Effector CD8-positive, alpha-beta T cell (primary cell): ENCODE results near the gene PDCD6IP.
"Not testable (repeated sequence)": the region's sequence is repeated elsewhere in the genome, so short reads cannot be mapped to it uniquely, and the experiment has no call there.

Source experiments
- DNase-seq: peaks from one replicate; lab custom pipeline; 2025; lab: John Stamatoyannopoulos, UW

The PDCD6IP gene

DNA sequence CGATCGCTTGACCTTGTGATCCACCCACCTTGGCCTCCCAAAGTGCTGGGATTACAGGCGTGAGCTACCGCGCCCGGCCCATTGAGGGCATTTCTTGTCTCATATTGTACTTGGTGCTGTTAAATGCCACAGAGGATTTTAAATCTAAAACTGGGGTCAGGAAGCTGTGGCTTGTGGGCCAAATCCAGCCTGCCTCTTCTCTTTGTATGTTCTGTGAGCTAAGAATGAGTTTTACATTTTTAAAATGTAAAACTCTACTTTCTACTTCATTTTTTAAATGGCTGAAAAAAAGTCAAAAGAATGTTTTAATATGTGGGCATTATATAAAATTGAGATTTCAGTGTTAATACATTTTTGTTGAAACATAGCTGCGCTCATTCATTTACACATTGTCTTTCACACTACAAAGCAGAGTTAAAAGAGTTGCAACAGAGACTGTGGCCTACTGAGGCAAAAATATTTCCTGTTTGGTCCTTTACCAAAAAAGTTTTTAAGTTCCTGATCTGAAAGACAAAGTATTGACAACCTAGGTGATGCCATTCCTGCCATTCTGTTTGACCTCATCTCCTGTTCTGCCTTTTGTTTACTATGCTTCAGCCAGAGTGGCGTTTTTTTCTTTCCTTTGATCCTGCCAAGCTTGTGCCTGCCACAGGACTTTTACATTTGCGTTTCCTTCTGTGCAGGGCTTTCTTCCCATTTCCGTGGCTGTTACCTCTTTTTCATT, 50.4 kb downstream of the PDCD6IP start:
- no peak for DNase-seq

DNA sequence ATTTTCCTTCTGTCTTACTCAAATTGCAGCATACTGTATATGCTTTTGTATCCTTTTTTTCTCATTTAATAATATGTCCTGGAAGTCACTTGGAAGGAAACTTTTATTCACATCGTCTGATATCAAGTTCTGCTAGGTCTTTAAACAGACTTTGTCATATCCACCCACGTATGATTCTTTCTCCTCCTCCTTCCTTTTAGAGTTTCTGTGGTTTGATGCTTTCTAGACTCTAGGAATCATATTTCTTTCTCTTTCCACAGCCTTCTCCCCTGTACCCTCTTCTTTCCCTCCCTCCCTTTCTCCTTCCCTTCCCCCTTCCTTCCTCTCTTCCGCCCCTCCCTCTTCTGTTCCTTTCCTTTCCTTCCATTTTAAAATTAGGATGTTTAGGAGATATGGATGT, 52.2 kb downstream of the PDCD6IP start:
- DNase-seq, result not testable (repeated sequence)

DNA sequence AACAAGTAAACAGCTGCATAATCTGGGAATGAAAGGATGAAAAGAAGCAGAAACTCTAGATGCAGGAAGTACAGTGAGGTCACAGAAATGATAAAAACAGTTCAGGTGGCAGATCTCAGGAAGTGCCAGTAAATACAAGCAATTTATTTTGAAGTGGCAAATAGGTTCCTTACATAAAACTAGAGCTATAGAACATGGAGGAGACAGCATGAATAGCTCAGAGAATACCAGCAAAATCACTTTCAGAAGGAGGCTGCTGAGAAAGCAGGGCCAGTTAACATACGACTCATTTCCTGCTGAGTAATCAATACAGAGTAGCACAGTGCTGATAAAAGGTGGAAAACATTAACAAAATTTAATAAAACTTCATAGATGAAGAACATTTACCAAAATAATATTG, 57.0 kb downstream of the PDCD6IP start:
- DNase-seq, result not testable (repeated sequence)

DNA sequence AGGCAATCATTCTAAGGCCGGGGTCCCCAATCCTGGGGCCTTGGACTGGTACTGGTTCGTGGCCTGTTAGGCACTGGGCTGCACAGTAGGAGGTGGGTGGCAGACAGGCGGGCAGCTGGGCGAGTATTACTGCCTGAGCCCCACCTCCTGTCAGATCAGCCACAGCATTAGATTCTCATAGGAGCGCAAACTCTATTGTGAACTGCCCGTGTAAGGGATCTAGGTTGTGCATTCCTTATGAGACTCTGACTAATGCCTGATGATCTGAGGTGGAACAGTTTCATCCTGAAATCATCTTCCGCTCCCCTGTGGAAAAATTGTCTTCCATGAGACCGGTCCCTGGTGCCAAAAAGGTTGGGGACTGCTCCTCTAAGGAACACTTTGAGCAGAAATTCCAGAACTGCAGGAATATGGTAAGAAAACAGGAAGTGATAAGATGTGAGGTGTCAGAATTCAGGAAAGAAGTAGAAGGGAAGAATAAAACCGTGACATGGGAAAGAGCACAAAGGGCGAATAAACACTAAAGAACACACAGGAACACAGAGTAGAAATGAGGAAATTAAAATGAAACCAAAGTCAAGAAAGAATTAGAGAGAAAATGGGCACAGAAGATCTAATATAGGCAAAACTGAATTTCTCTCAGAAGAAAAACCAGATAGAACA, 57.6 kb downstream of the PDCD6IP start:
- no peak for DNase-seq

DNA sequence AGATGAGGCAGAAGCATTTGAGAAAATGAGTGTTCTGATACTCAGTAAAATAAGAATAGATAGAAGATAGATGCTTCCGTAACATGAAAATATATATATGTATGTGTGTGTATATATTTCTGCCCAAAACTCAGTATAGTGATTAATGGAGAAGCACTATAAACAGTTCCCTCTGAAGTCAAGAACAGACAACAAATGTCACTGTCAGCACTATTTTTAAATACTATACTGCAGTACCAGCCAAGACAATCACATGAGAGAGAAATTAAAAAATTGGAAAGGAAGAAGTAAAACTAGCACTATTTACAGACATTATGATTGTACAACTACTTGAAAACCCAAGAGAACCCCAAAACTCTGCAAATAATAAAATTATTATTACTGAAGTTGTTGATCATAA, 59.3 kb downstream of the PDCD6IP start:
- not testable (repeated sequence) for DNase-seq

DNA sequence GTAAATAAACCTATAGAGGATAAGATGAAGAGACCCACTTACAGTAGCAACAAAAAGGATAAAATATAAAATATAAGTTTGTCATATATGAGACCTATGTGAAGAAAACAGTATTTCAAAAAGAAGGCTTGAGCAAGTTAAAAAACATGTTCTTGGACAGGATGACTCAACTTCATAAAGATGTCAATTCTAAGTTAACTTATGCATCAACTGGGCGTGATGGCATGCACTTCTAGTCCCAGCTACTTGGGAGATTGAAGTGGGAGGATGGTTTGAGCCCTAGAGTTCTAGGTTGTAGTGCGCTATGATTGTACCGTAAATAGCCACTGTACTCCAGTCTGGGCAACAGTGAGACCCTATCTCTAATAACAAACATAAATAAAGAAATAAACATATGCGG, 59.7 kb downstream of the PDCD6IP start:
- DNase-seq, result no peak

DNA sequence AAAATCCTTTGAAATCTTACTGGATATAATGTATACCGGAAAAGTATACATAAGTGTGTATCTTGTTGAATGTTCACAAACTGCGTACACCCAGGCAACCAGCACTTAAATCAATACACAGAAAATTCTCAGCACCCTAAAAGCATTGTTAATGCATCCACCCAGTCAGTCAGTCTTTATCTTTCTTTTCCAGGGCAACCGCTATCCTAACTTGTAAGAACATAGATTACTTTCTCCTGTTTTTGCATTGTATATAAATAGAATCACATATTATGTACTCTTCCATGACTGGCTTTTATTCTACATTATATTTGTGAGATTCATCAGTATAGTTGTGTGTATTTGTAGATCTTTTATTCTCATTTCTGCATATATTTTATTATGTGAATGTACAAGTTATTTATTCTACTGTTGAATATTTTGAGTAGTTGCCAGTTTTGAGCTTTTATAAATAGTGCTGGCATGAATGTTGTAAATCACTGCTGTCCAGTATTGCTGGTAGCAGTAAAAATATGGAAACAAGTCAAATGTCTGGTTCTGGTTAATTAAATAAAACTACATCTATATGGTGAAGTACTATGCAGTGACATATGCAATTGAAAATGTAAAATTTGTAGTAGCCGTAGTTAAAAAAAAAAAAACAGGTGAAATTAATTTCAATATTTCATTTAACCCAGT, 62.1 kb downstream of the PDCD6IP start:
- DNase-seq, result no peak

DNA sequence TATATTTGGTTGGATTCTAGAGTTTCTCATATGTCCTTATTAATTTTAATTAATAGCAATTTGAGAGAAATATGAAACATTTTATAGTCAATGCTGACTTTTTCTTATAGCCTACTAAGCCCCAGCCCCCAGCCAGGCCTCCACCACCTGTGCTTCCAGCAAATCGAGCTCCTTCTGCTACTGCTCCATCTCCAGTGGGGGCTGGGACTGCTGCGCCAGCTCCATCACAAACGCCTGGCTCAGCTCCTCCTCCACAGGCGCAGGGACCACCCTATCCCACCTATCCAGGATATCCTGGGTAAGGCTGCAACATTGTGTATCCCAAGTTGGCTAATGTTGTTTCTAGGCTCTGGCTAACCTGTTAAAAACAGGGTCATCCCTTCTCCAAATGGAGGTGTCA, 66.7 kb downstream of the PDCD6IP start:
- no peak for DNase-seq

DNA sequence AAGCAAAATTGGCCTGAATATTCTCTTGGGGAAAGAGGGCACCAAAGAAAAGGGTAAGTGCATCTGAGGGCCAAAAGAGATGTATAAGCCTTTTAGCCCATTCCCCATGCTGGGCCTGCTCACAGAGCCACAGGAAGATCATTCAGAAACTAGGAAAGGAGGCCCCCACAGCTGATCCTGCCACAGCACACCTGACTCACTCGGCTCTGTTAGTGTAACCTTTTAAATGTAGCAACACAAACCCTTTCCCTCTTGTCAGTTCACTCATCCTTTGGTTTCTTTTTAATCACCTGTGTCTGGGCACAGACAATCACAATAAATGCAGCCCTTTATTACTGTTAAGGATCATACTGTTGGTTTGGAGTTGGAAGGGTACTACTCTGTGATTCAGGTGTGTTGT, 69.9 kb downstream of the PDCD6IP start:
- no peak for DNase-seq

DNA sequence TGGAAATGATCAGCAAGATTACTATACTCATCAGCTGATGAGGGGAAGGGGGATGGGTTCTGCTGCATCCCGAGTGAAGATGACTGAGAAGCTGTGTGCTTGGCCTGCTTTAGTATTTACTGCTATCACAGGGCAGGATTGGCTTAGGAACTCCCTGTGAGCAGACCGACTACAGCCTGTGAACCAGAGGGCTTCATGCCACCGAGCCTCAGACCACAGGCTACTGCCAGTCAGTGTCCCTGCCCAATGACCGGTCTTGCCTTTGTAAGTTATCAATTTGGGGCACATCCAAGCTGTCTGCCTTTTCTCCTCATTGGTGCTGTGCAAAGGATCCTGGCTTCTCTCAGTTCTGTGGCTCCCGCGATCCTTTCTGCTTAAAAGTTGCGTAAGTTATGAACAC, 71.5 kb downstream of the PDCD6IP start:
- no peak for DNase-seq

DNA sequence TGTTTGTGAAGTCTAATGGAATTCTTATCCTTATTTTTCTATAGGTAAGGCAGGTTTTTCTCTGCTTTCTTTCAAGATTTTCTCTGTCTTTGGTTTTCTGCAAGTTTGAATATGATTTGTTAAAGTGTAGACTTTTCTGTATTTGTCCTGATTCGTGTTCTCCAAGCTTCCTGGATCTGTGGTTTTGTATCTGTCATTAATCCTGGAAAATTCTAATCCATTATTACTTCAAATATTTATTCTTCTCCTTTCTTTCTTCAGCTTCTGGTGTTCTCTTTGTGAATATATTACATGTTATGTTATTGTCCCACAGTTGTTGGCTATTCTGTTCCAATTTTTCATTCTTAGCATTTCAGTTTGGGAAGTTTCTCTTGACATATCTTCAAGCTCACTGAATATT, 76.4 kb downstream of the PDCD6IP start:
- no peak for DNase-seq

DNA sequence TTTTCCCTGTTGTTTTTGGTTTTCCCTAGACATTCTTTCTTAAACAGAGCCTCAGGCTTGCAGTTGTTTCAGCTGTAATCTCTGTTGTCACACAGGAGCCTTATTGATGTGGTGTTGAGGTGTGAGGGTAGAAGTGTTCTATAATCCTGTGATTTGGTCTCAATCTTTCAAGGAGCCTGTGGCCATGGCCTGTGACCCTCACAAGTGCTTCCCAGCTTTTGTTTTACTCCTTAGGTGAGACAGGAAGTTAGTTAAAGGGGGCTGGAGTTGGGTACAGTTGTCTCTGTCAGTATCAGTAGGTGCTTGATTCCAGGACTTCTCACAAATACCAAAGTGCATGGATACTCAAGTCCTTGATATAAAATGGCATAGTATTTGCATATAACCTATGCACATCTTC, 77.2 kb downstream of the PDCD6IP start:
- no peak for DNase-seq

DNA sequence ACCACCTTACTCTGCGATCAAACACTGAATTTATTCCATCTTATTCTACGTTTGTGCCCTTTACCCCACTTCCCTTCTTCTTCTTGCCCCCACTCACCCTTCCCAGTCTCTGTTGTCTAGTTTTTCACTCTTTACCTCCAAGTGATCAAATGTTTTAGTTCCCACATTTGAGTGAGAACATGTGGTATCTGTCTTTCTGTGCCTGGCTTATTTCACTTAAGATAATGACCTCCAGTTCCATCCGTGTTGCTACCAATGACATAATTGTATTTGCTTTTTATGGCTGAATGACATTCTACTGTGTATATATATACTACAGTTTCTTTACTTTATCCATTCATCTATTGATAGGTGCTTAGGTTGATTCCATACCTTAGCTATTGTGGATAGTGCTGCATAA, 78.8 kb downstream of the PDCD6IP start:
- no peak for DNase-seq

DNA sequence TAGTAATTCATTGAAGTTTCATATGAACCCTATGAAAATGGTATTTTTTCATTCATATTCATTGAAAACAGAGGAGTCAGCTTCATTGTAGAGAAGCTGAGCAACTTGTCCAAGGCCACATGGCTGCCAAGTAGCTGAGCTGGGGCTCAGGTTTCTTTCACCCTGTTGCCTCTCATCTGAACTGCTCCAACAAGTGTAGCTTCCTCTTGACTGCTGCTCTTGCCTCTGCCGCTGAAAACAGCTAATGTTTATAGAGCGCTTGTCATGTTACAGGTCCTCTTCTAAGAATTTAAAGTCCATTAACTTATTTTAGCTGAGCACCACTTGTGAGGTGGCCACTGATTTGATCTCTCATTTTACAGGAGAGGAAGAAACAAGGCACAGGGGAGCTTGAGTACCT, 81.1 kb downstream of the PDCD6IP start:
- no peak for DNase-seq

DNA sequence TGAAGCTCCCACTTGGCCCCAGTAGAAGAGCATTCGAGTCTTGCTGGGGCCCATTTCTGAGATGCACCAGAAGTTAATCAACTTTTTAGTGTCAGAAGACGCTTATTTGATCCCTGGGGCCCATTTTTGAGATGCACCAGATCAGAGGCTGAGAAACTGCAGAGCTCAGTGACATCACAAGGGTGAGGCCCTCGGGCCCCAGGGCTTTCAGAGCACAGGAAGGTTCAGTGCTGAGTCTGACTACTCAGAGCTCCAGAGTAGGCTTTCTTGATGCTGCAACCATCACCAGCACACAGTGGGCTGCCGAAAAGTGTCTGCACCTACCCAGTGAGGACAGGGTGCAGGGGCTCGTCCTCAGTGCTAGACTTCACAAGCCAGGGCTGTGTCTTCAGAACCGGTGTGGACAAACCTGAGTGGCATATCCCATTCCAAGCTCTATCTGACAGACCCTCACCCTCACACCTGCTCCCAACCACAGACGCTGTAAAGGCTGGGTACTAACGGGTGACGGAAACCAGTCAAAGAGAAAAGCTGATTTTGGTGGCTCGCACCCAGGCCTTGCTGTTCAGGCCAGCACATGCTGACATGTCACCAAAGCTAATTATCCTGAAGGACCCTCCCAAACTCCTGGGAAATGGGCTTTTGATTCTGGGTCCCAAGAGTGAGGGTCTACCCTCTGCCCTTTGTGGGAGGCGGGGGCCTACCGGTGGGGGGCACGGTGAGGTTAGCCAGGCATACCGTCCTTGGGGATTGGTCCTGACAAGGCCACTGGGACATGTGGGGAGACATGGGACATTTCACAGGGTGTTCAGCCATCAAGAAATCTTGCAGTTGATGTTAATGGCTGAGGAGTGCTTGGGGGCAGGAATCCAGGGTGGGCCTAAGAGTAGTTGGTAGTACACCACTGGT, 83.0 kb downstream of the PDCD6IP start:
- no peak for DNase-seq

DNA sequence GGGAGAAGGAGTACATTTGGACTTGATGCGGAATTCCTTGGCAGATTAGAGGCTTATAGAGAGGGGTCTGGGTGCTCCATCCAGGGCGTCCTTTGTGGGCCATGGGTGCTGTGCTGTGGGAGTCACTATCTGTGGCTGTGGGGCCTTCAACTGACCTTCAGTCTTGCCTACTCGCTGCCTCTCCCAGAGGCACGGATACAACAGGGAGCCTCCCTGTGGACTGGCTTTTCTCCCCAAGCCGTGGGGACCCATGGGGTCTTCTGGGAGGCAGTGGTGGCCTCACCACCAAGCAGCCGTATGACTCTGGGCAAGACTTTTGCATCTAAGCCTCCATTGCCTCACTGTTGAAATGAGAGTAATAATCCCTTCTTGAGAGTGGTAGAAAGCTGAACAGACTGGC, 83.9 kb downstream of the PDCD6IP start:
- no peak for DNase-seq

DNA sequence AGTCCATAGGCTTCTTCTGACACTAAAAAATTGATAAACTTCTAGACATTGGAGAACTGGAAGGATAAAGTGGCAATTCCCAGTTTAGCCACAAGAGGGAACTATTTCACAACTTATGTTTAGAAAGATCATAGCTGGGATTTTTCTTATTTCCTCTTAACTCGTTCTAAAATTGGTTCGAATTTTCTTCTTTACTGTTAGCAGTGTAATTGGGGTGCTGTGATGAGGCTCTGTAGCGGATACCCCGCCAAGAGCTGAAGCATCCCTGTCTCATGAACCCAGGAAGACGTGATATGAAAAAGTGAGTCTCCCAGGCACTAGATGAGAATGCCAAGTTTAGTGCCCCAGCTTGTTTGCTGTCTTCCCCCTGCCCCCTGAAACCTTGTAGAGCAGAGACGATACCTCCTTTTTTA, 85.1 kb downstream of the PDCD6IP start:
- no peak for DNase-seq

DNA sequence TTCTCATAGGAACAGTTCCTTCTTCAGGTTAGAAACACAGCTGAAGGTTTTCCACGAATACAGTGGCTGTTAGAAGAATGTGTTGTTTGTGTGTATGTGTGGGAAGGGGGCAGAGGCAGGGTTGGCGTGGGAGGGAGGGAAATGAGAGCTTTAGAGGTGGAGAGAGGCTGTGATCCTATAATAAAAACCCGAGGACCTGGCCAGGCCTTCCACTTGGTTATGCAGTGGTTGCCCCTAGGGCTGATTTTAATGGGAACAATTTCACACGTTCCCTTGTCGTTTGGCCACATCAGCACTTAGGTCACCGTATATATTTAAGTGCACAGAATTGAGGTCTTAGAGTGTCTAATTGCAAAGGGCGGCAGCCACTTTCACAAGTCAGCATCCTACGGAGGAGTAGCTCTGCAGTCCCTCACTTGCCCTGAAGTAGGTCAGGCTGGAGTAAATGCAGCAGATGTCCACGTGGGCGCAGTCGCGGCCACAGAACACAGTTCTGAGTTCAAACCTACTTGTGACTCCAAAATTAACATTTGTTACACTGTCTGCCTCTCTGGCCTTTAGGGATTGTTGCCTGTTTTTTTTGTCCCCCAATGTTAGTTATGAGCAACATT, 85.6 kb downstream of the PDCD6IP start:
- DNase-seq, result no peak

DNA sequence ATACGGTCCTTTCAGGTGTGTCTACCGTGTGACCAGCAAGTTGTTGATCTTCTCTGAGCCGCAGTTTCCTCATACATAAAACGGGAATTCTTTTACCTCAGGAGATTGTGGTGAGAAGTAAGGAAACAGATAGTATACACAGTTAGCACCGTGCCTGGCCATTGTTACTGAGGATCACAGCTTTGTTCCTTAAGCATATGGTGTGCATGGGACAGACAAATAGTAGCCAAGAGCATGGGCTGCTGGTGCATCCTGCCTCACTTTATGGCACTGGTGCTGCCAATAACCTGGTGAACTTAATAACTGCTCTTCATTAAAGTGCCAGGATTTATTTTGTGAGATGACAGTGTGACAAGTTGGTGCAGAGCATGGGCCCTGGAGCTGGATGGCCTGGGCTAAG, 86.3 kb downstream of the PDCD6IP start:
- no peak for DNase-seq

DNA sequence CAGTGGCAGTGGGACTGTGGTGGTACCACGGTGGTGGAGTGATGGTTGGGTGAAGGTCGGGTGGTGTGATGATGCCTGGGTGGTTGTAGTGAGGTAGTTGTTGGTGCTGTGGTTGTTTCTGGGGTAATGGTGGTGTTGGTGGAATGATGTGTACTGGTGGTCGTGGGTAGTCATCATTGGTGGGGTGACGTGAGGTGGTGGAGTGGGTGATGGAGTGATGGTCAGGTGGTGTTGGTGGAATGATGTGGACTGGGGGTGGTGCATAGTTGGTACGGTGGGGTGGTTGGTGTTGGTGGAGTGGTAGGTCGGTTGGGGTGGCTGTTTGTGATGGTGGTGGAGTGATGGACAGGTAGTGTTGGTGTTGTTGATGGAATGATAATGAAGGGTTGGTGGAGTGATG, 87.1 kb downstream of the PDCD6IP start:
- DNase-seq, result no peak

DNA sequence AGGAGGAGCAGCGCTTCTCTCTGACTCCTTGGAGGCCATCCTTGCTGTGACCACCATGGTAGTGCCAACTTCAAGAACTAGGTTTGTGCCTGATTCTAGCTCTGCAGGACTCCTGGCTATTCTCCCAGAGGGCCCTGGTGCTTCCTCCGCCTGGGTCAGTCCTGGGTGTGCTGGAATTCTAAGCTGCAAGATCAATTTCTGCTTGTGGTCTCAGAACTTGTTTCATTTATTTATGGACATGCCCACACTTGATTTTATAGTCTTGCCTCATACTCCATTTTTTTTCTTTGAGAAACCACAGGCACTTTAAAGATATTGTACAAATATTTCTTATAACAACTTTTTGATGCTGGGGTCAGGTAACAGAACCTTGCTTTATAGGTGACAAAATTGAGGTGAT, 87.6 kb downstream of the PDCD6IP start:
- no peak for DNase-seq

DNA sequence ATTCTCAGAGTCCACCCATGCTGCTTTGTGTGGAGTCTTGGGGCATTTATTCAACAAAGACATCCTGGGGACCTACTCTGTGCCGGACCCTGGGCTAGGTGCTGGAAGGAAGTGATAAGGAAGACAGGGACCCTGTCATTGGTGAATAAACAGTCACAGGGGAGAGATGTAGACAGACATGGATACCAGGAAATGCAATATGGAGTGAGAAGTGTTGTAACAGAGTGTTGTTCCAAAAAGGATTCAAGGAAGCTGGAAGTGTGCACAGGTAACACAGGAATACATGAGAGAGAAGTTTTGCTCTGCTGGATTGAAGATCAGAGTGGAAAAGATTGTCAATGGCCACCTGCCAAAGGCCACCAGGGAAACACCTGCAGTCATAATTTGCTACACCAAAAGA, 89.0 kb downstream of the PDCD6IP start:
- DNase-seq, result no peak
